Stimulated activated CD8-positive, alpha-beta memory T cell treated with anti-CD3 and anti-CD28 coated beads, Interleukin-7, amount 100 ng/mL, for 48 hours (primary cell): ENCODE results near the gene EFNA3.
A peak's percentile ranks its signal among the peaks of the same experiment; 100 is the strongest.

Source experiments
- DNase-seq, 2 donors: peaks; one replicate each; pipeline ENCODE4 v3.0.0-alpha.2; 2020; ENCODE audit warnings: low read depth in 1 of 2; ENCODE audit errors: extremely low read depth in 1 of 2

Gene EFNA3

GRCh38 chr1:155048449-155049334 is 29.9 kb upstream of the EFNA3 start:
- no peak for DNase-seq

GRCh38 chr1:155049651-155050559 is 28.7 kb upstream of the EFNA3 start:
- no peak for DNase-seq

GRCh38 chr1:155050560-155051341 is 27.9 kb upstream of the EFNA3 start, which contains the start of gene ADAM15:
Gene ADAM15 (plus strand): TSS chr1:155051316. CDS start chr1:155051387, 71 bp downstream.
- DNase-seq, result peak; percentile 58 to 72

- DNase-seq, result no peak
These were observed 27.3 kb upstream of the EFNA3 start for GRCh38 chr1:155051342-155051776.

GRCh38 chr1:155051777-155052398 is 26.7 kb upstream of the EFNA3 start:
- no peak for DNase-seq

GRCh38 chr1:155052439-155053395 is 25.9 kb upstream of the EFNA3 start:
- DNase-seq, result no peak

- DNase-seq, result no peak
These were observed 25.0 kb upstream of the EFNA3 start for GRCh38 chr1:155053531-155054105.

GRCh38 chr1:155057104-155057503 is 21.5 kb upstream of the EFNA3 start:
- DNase-seq, result no peak

GRCh38 chr1:155057788-155058211 is 20.8 kb upstream of the EFNA3 start:
- no peak for DNase-seq

GRCh38 chr1:155060736-155061135 is 17.9 kb upstream of the EFNA3 start:
- DNase-seq, result no peak

- DNase-seq, result peak; percentile 88
These were observed 17.1 kb upstream of the EFNA3 start for GRCh38 chr1:155061381-155062150.

GRCh38 chr1:155062151-155062686 is 16.4 kb upstream of the EFNA3 start:
- DNase-seq, result no peak

GRCh38 chr1:155062702-155063411 is 15.8 kb upstream of the EFNA3 start:
- peak; percentile 56 to 61 for DNase-seq

- peak; percentile 51 to 74 for DNase-seq
These were observed 15.0 kb upstream of the EFNA3 start, which contains the start of gene EFNA4 for GRCh38 chr1:155063550-155064110. Gene EFNA4 (plus strand): TSS chr1:155063740. CDS start chr1:155063824, 84 bp downstream.

- no peak for DNase-seq
These were observed 14.4 kb upstream of the EFNA3 start for GRCh38 chr1:155064111-155064831.

GRCh38 chr1:155064832-155065429 is 13.7 kb upstream of the EFNA3 start:
- DNase-seq, result no peak
